Ishikawa (cell line): Measurements from ENCODE around the gene DNMT3A.

Experiments used
- CEBPB ChIP-seq: IDR thresholded peaks from 2 replicates; pipeline ENCODE4 v1.6.1; 2012
- CREB1 ChIP-seq: IDR thresholded peaks from 2 replicates; pipeline ENCODE4 v1.6.1; 2012; ENCODE audit warnings: low read depth
- EGR1 ChIP-seq: IDR thresholded peaks from 2 replicates; pipeline ENCODE4 v1.6.1; 2012
- EP300 ChIP-seq: IDR thresholded peaks from 2 replicates; pipeline ENCODE4 v1.6.1; 2012; ENCODE audit warnings: borderline replicate concordance
- FOXM1 ChIP-seq: IDR thresholded peaks from 2 replicates; pipeline ENCODE4 v1.6.1; 2012; ENCODE audit warnings: low read depth, borderline replicate concordance
- NFIC ChIP-seq: IDR thresholded peaks from 2 replicates; pipeline ENCODE4 v1.6.1; 2012
- RAD21 ChIP-seq: IDR thresholded peaks from 2 replicates; pipeline ENCODE4 v1.6.1; 2012; ENCODE audit warnings: low read depth
- TAF1 ChIP-seq: IDR thresholded peaks from 2 replicates; pipeline ENCODE4 v1.6.1; 2012; ENCODE audit warnings: low read depth, mild to moderate bottlenecking
- TCF12 ChIP-seq: IDR thresholded peaks from 2 replicates; pipeline ENCODE4 v1.6.1; 2012; ENCODE audit warnings: low read depth
- TEAD4 ChIP-seq: IDR thresholded peaks from 2 replicates; pipeline ENCODE4 v1.6.1; 2012
- YY1 ChIP-seq: IDR thresholded peaks from 2 replicates; pipeline ENCODE4 v1.6.1; 2012; ENCODE audit warnings: low read depth
- ZBTB7A ChIP-seq: IDR thresholded peaks from 2 replicates; pipeline ENCODE4 v1.6.1; 2012; ENCODE audit warnings: low read depth
- TF ChIP-seq, protein P1 (sequence below): IDR thresholded peaks from 2 replicates; pipeline ENCODE4 v1.6.1; 2012
- TF ChIP-seq, protein P2 (sequence below): IDR thresholded peaks from 2 replicates; pipeline ENCODE4 v1.6.1; 2012
- TF ChIP-seq, protein P3 (sequence below): IDR thresholded peaks from 2 replicates; pipeline ENCODE4 v1.6.1; 2012; ENCODE audit warnings: low read depth, mild to moderate bottlenecking

Gene DNMT3A

DNA sequence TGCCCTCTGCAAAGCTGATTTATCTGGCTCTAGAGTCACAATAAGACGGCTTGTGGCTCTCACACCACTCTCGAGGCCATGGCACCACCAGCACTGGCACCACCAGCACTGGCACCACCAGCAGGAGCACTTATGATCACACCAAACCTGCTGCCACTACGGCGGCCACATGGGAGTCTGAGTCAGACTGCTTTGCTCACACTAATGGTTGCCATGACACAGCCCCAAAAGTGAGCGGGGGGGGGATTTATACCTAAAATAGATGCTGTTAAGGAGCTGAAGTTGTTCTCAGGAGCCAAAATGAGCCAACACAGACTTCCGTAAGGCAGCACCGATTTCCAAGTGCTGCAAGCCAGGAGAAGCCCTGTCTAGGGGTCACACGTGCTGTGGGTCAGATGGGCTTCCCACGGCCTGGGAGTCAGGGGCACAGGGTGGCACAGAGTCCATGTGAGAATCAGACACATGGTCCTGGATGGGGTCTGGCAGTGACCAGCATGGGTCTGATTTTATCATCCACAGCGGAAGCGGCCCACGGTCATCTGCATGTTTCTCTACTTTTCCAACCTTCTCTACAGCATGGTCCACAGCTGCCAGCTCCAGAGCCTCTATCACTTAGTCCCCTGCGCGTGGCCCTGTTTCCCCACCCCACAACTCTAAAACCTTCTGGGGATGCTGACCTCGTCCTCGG, 16.7 kb downstream of the DNMT3A start:
- TF ChIP-seq, protein P1, sequence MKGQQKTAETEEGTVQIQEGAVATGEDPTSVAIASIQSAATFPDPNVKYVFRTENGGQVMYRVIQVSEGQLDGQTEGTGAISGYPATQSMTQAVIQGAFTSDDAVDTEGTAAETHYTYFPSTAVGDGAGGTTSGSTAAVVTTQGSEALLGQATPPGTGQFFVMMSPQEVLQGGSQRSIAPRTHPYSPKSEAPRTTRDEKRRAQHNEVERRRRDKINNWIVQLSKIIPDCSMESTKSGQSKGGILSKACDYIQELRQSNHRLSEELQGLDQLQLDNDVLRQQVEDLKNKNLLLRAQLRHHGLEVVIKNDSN: no peak
- TF ChIP-seq YY1: no peak
- TF ChIP-seq, protein P2, sequence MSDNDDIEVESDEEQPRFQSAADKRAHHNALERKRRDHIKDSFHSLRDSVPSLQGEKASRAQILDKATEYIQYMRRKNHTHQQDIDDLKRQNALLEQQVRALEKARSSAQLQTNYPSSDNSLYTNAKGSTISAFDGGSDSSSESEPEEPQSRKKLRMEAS: no peak
- TF ChIP-seq CREB1: no peak
- TF ChIP-seq TEAD4: no peak
- no peak for TF ChIP-seq RAD21
- no peak for TF ChIP-seq TCF12
- TF ChIP-seq EP300: no peak
- TF ChIP-seq, protein P3, sequence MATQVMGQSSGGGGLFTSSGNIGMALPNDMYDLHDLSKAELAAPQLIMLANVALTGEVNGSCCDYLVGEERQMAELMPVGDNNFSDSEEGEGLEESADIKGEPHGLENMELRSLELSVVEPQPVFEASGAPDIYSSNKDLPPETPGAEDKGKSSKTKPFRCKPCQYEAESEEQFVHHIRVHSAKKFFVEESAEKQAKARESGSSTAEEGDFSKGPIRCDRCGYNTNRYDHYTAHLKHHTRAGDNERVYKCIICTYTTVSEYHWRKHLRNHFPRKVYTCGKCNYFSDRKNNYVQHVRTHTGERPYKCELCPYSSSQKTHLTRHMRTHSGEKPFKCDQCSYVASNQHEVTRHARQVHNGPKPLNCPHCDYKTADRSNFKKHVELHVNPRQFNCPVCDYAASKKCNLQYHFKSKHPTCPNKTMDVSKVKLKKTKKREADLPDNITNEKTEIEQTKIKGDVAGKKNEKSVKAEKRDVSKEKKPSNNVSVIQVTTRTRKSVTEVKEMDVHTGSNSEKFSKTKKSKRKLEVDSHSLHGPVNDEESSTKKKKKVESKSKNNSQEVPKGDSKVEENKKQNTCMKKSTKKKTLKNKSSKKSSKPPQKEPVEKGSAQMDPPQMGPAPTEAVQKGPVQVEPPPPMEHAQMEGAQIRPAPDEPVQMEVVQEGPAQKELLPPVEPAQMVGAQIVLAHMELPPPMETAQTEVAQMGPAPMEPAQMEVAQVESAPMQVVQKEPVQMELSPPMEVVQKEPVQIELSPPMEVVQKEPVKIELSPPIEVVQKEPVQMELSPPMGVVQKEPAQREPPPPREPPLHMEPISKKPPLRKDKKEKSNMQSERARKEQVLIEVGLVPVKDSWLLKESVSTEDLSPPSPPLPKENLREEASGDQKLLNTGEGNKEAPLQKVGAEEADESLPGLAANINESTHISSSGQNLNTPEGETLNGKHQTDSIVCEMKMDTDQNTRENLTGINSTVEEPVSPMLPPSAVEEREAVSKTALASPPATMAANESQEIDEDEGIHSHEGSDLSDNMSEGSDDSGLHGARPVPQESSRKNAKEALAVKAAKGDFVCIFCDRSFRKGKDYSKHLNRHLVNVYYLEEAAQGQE: no peak
- no peak for TF ChIP-seq ZBTB7A
- TF ChIP-seq CEBPB: no peak
- TF ChIP-seq NFIC: no peak
- TF ChIP-seq TAF1: no peak

DNA sequence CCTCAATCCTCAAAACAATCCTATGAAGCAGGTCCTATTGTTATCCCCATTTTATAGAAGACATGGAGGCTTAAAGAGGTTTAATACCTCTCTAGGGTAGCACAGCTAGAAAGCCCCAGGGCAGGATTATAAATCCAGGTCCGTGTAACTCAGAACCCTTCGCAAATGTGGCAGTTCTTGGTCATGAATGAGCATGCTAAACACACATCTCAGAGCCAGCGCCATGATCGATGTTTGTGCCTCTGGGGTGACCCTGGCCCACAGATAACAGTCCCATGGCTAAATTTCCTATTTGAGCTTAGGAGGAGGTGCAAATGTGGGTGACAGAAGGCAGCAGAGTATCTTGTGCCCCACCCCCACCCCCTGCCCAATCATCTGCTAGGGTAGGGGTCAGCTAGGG, 17.5 kb downstream of the DNMT3A start:
- no peak for TF ChIP-seq CEBPB
- TF ChIP-seq CREB1: no peak
- TF ChIP-seq, protein P2: no peak
- no peak for TF ChIP-seq FOXM1
- TF ChIP-seq TEAD4: no peak
- no peak for TF ChIP-seq YY1
- no peak for TF ChIP-seq RAD21
- no peak for TF ChIP-seq EP300
- no peak for TF ChIP-seq TCF12
- no peak for TF ChIP-seq ZBTB7A
- no peak for TF ChIP-seq EGR1
- no peak for TF ChIP-seq NFIC
- TF ChIP-seq, protein P3: no peak
- TF ChIP-seq, protein P1: no peak
- TF ChIP-seq TAF1: no peak

DNA sequence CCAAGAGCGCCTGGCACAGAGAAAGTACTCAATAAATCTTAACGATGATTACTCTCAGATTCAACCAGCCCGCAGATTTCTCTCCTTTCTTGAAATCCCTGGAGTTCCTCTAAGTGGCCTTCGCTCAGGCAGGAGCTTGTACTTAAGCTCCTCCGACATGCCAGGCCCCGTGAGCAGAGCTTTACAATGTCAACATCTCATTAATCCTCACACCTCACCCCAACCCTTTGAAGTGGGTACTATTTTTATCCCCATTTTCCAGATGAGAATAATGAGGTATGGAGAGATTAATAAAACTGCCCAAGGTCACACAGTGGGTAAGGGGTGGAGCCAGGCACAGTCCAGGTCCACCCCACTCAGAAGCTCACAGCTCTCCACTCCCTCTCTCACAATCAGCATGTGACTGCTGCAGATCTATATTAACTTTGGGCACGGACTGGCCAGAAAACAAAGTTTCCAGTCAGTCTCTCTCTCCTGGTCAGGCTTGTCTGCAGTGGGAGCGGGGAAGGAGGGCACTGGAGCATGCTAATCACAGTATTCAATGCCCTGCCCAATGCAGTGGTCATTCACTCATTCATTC, 18.0 kb downstream of the DNMT3A start:
- TF ChIP-seq TAF1: no peak
- no peak for TF ChIP-seq TEAD4
- TF ChIP-seq TCF12: no peak
- TF ChIP-seq CEBPB: no peak

DNA sequence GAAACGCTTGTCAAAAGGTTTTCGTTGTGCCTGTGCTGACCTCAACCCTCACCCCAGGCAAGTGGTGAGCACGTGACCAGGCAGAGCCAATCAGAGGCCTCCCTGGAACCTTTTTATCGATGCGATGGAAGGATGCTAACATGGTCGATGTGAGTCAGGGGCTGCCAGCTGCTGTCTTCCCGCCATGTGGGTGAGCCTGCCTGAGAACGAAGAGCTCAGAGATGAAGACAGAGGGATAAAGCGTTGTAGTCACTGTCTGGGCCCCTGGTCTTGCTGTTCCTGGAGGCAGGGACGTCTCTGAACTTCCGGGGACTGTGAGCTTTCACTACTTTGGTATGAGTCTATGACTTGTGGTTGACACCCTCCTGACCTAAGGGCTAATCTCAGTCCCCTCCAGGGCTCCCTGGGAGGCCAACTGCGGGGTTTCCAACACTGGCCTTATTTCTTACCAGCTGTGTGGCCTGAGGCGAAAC, 18.6 kb downstream of the DNMT3A start:
- TF ChIP-seq YY1 (no peak), CEBPB (no peak), EGR1 (no peak), ZBTB7A (no peak), NFIC (no peak), TEAD4 (no peak), RAD21 (no peak; the same call in 1 of the 2 replicates)

DNA sequence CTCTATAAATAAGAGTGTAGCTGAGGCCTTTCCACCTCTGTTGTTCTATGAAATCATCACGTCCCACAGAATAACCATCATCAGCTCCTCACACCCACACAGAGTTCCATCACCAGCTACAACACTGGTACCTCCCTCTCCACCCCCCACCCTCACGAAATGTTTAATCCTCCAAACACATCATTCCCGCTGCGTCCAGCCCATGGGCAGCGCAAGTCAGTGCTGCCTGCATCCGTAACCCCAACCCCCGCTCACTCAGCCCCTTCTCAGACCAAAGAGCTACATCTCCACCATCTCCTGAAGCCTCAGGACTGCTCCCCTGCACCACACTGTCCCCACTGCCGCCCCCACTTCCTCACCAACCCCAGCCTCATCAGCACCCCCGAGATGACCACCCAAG, 19.4 kb downstream of the DNMT3A start:
- TF ChIP-seq EP300: no peak
- TF ChIP-seq YY1: no peak

DNA sequence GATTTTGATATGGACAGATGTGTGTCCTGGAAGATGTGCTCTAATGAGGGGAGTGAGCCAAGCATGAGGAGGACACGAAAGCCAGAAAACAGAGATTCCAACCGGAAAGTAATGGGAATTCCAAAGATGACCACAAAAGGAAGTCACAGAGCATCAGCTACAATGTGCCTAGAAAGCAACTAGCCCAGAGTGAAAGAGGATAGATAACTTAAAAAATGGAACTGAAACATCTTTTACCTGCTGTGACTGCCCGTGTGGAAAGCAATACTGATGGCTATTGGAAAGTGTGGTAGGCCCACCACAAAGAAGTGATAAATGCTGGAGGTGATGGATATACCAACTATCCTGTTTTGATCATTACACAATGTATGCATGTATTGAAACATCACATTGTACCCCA, 21.6 kb downstream of the DNMT3A start:
- no peak for TF ChIP-seq ZBTB7A
- no peak for TF ChIP-seq TEAD4
- no peak for TF ChIP-seq CREB1
- no peak for TF ChIP-seq FOXM1
- no peak for TF ChIP-seq EGR1
- TF ChIP-seq, protein P2: no peak
- no peak for TF ChIP-seq RAD21
- TF ChIP-seq, protein P3: no peak
- no peak for TF ChIP-seq YY1
- no peak for TF ChIP-seq EP300
- no peak for TF ChIP-seq TCF12
- no peak for TF ChIP-seq TAF1
- TF ChIP-seq CEBPB: no peak
- TF ChIP-seq NFIC: no peak
- TF ChIP-seq, protein P1: no peak
